Mesodermal cell (in vitro differentiated cells): Measurements from ENCODE around the gene KRT14.

ENCODE experiments used
- H3K27ac ChIP-seq: 2 replicates; pipeline ENCODE4 v1.7.0; 2013; ENCODE audit warnings: mild to moderate bottlenecking, low read depth, low read length, moderate library complexity; ENCODE audit not compliant: severe bottlenecking
- H3K36me3 ChIP-seq: 2 replicates; pipeline ENCODE4 v1.7.1; 2013; ENCODE audit warnings: mild to moderate bottlenecking, low read length, moderate library complexity; ENCODE audit not compliant: control insufficient read depth, insufficient read depth
- H3K4me1 ChIP-seq: one replicate; pipeline ENCODE4 v1.7.1; 2013; ENCODE audit warnings: mild to moderate bottlenecking, low read length; ENCODE audit not compliant: insufficient read depth, control insufficient read depth, poor library complexity, severe bottlenecking
- H3K4me3 ChIP-seq: 2 replicates; pipeline ENCODE4 v1.7.0; 2013; ENCODE audit warnings: low read length, control low read depth, mild to moderate bottlenecking; ENCODE audit not compliant: insufficient read depth, poor library complexity, severe bottlenecking; ENCODE audit errors: extremely low read depth
- H3K9me3 ChIP-seq: 2 replicates; pipeline ENCODE4 v1.7.1; 2013; ENCODE audit warnings: mild to moderate bottlenecking, low read length, moderate library complexity; ENCODE audit not compliant: control insufficient read depth
- WGBS, 2 experiments: methylation state at CpG; one replicate each; pipeline ENCODE4 v1.1.5; 2013; ENCODE audit warnings: missing lambda C conversion rate in 2 of 2; ENCODE audit not compliant: insufficient coverage in 2 of 2; 5-methylcytosine and 5-hydroxymethylcytosine counted together

KRT14 gene

DNA sequence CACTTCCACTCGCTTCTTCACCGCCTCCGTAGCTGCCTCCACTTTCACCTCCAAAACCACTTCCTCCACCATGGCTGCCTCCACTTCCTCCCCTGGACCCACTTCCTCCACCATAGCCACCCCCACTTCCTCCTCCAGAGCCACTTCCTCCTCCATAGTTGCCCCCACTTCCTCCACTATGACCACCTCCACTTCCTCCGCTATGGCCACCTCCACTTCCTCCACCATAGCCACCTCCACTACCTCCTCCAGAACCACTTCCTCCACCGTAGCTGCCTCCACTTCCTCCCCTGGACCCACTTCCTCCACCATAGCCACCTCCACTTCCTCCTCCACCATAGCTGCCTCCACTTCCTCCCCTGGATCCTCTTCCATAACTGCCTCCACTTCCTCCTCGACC lies 19.4 kb downstream of the KRT14 start:
- Histone ChIP-seq H3K4me3 (no peak overlapping the region), H3K9me3 (no peaks in the 10 kb centered on the region), H3K4me1 (no peaks in the 10 kb centered on the region), H3K36me3 (no peaks in the 10 kb centered on the region), H3K27ac (no peak overlapping the region)
- WGBS, 2 experiments, result 89 to 97% methylated on average over 5 of the region's 6 CpGs

DNA sequence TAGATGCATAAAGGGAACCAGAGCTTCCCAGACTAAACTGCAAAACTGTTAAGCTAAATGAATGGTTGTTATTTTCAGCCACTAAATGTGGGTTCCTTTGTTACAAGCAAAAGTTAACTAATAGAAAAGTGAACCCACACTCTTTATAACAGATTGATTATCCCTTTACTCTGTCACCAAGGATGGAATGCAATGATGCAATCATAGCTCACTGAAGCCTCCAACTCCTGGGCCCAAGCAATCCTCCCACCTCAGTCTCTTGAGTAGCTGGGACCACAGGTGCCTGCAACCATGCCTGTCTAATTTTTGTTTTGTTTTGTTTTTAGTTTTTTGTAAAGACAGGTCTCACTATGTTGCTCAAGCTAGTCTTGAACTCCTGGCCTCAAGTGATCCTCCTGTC lies 21.4 kb downstream of the KRT14 start:
- H3K9me3 ChIP-seq, result no peaks in the 10 kb centered on the region
- no peaks in the 10 kb centered on the region for H3K36me3 ChIP-seq
- H3K4me3 ChIP-seq, result no peak overlapping the region

DNA sequence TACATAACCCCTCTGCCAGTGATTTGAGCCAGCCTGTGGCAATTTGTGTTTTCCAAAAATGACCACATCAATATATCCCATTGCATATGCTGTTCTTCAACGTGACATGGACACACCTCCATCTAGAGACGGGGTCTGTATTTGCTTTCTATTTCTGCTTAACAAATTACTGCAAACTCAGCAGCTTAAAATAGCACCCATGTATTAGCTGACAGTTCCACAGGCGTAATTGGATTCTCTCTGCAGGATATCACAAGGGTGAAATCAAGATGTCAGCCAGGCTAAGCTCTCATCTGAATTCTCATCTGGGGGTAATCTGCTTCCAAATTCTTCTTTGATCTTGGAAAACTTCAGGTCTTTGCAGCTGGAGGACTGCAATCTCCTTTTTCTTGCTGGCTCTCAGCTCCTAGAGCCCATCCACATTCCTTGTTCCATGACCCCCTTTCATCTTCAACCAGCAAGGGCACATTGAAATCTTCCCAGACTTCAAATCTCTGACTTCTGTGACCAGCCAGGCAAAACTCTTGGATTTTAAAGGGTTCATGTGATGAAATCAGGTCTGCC lies 23.0 kb downstream of the KRT14 start:
- Histone ChIP-seq H3K4me1 (peaks cover 5% of the 10 kb centered on the region), H3K9me3 (no peaks in the 10 kb centered on the region), H3K27ac (peak overlapping the region; percentile 13), H3K4me3 (no peak overlapping the region), H3K36me3 (no peaks in the 10 kb centered on the region)
- WGBS, 2 experiments, result 62 to 78% methylated on average over 3 of the region's 3 CpGs

More for the DNA sequence above, 21.4 kb downstream of the KRT14 start:
- Histone ChIP-seq H3K4me1 (no peaks in the 10 kb centered on the region), H3K27ac (no peak overlapping the region)

DNA sequence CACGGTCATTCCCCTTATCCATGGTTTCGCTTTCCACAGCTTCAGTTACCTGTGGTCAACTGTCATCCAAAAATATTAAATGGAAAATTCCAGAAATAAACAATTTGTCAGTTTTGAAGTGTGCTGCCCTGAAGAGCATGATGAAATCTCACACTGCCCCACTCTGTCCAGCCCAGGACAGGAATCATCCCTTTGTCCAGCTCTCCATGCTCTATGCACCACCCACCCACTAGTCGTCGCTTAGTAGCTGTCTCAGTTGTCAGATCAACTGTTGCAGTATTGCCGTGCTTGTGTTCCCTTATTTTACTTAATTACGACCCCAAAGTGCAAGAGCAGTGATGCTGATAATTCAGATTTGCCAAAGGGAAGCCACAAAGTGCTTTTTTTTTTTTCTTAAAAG lies 25.1 kb downstream of the KRT14 start:
- no peak overlapping the region for H3K4me3 ChIP-seq
- WGBS, 2 experiments, result 92 to 93% methylated on average over 5 to 6 of the region's 6 CpGs
- no peaks in the 10 kb centered on the region for H3K36me3 ChIP-seq
- peaks cover 5% of the 10 kb centered on the region for H3K4me1 ChIP-seq
- no peak overlapping the region for H3K27ac ChIP-seq
- no peaks in the 10 kb centered on the region for H3K9me3 ChIP-seq

DNA sequence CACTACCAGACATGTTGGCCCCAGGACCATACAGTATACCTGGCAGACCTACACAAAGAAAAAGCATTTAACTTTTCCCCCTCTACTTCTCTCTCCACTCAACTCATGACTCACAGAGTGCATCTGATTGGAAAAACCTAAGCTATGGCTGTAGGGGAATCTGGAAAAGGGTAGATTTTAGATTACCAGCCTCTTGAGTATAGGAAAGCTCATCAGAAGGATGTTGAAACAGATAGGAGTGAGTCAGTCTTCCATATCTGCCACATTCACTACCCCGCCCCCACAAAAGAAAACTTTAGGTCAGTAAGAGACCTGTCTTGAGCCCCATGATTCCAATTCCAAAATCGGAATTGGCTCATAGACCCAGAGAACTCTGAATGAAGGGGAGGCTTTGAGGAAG lies 27.1 kb downstream of the KRT14 start:
- Histone ChIP-seq H3K4me3 (no peak overlapping the region), H3K27ac (no peak overlapping the region), H3K36me3 (no peaks in the 10 kb centered on the region), H3K4me1 (peaks cover 5% of the 10 kb centered on the region), H3K9me3 (no peaks in the 10 kb centered on the region)
- WGBS, 2 experiments, result 100% methylated on average over 1 of the region's 2 CpGs; no CpG with 5 or more reads in 1 of the 2 experiments

DNA sequence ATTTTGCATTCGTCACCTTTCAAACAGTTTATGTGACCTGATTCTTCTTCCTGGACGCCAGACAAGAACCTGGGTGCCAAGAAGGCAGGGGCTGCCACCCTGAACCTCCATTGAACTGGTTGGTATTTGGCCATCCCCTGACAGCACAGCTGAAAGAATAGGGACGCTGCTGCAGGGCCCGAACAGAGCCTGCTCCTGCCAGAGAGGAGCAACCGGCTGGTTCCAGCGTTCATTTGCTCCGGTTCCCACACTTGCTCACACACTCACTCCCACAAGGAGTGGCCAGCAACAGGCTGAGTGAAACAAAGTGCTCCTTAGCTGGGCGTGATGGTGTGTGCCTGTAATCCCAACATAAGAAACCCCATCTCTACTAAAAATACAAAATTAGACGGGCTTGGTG lies 29.8 kb downstream of the KRT14 start:
- peaks cover 5% of the 10 kb centered on the region for H3K4me1 ChIP-seq
- H3K36me3 ChIP-seq, result no peaks in the 10 kb centered on the region
- H3K4me3 ChIP-seq, result no peak overlapping the region
- no peak overlapping the region for H3K27ac ChIP-seq
- 94 to 96% methylated on average over 3 to 9 of the region's 9 CpGs for WGBS, 2 experiments
- H3K9me3 ChIP-seq, result no peaks in the 10 kb centered on the region

DNA sequence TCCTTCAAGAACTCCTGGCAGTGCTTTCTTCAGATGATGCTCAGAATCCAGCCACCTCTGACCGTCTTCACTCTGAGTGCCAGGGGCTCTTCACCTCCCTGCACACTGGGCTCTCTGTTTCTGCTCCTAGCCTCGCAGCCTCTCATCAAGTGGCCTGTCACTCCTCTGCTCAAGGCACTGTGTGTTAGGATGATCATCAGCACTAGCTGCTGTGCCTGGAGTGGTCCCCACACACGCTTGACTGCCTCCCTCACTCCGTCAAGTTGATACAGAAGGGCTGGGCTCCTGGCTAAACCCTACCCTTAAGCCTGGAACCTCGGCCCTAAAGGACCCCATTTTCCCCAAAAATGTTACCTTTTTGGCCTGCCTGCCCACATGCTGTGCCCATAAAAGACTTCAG lies 30.4 kb downstream of the KRT14 start:
- Histone ChIP-seq H3K27ac (no peak overlapping the region), H3K4me1 (peaks cover 5% of the 10 kb centered on the region), H3K4me3 (no peak overlapping the region), H3K9me3 (no peaks in the 10 kb centered on the region), H3K36me3 (no peaks in the 10 kb centered on the region)
- 80 to 88% methylated on average over 4 to 5 of the region's 5 CpGs for WGBS, 2 experiments

DNA sequence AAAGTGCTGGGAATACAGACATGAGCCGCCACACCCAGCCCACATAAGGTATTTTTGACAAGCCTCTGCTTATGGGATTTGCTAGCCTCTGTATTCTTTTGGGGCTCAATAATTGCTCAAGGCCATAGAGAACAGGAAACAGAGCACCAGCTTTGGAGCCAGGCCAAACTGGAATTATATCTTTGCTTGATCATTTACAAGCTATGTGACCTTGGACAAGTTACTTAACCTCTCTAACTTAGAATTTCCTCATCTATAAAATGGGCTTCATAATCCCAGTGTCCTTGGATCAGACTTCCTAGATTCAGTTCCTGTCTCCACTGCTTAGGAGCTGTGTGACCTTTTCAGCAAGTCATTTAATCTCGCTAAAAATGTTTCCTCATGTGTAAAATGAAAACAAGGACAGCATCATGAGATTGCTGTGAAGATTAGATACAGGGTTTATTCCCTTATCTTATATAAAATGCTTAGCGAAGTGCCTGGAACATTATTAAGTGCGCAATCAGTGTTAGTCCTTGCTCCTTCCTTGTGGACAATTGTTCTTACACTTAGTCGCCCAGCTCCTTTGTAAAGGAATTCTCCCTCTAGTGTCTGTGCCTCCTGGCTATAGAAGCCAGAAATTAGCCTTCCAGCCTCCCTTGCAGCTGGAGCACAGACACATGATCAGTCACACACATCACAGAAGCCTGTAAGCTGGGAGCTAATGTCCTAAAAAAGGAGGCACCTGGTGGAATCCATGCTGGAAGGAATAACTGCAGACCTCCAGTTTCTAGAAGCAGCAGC lies 31.4 kb downstream of the KRT14 start:
- 88 to 93% methylated on average over 3 to 4 of the region's 5 CpGs for WGBS, 2 experiments
- Histone ChIP-seq H3K4me1 (peaks cover 5% of the 10 kb centered on the region), H3K9me3 (no peaks in the 10 kb centered on the region), H3K27ac (no peak overlapping the region), H3K36me3 (no peaks in the 10 kb centered on the region), H3K4me3 (no peak overlapping the region)

DNA sequence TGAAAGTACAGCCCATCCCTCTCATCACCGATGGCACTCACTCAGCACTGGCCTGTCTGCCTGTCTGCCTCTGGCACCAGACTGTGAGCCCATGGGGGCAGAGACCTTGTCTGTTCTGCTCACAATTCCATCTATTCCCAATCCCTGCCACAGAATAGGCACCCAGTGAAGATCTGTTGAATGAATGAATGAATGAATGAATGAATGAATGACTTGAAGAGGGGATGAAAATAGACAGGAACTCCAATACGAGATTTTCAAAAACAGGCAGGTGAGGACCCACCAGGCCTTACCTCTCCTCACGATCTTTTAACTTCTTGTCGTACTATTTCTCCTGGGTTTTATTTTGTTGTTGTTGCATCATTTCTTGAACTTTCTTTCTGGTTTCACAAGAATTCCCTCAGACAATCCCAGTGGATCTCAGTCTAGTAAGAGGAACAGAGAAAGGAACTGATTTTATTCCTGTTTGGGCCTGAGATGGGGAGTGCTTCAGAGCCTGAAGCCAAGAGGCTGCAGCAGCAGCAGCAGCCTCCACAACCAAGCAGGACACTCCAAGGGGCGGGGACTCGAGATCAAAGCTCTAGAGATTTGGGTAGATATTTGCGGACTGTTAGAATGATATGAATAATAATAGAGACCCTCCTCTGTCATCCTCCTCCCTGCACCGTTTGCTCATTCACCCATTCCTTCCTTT lies 32.6 kb downstream of the KRT14 start:
- Histone ChIP-seq H3K4me1 (peaks cover under 1% of the 10 kb centered on the region), H3K36me3 (no peaks in the 10 kb centered on the region), H3K9me3 (no peaks in the 10 kb centered on the region), H3K27ac (no peak overlapping the region), H3K4me3 (no peak overlapping the region)
- WGBS, 2 experiments, result 71 to 72% methylated on average over 3 to 4 of the region's 8 CpGs

DNA sequence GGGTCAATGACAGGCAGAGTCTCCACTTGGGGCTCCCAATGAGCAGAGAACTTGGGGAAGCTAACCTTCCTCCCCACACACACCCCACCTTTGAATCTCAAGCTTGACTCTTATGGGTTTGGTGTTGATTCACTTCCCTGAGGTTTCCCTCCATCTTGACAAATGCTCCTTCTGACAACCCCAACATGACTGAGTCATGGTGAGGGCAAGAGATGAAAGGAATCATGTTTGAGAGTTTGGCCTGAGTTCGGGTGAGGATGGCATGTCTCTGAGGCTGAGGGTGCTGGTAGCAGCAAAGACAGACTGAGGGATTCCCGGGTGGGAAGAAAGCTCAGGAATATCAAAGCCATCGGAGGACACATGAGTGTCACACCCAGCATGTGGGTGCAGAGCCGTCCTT lies 33.5 kb downstream of the KRT14 start:
- no peak overlapping the region for H3K27ac ChIP-seq
- 86 to 94% methylated on average over 4 of the region's 4 CpGs for WGBS, 2 experiments
- no peaks in the 10 kb centered on the region for H3K36me3 ChIP-seq
- H3K9me3 ChIP-seq, result no peaks in the 10 kb centered on the region
- no peak overlapping the region for H3K4me3 ChIP-seq
- peaks cover 5% of the 10 kb centered on the region for H3K4me1 ChIP-seq

DNA sequence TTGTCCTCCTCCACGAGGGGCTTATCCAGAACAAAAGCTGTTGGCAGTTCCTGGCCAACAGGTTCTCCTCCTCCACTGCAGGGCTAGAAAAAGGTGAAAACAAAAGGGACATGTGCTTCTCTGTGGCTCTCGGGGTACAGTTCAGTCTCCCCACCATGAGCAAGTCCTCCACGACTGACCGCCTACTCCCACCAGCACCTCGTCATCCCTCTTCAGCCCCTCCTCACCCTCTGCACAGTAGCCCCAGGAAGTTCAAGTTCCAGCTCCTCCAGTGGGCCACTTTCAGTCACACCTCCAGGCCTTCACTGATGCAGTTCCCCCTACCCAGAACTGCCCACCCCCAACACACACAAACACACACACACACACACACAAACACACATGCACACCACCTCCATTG lies 34.2 kb downstream of the KRT14 start:
- no peaks in the 10 kb centered on the region for H3K36me3 ChIP-seq
- WGBS, 2 experiments, result 88 to 97% methylated on average over 5 of the region's 5 CpGs
- H3K4me1 ChIP-seq, result peaks cover 12% of the 10 kb centered on the region

More for the DNA sequence above, 34.2 kb downstream of the KRT14 start:
- Histone ChIP-seq H3K4me3 (no peak overlapping the region), H3K9me3 (no peaks in the 10 kb centered on the region), H3K27ac (no peak overlapping the region)
